HG03135 (cell line): Measurements from ENCODE around the gene FBXL16.

Experiments used
- ATAC-seq: cut with Tn5 transposase; IDR thresholded peaks from one replicate; pipeline ENCODE4 v1.9.1; 2021; ENCODE audit warnings: mild to moderate bottlenecking, moderate library complexity; ENCODE audit not compliant: unreplicated experiment

FBXL16 gene

DNA sequence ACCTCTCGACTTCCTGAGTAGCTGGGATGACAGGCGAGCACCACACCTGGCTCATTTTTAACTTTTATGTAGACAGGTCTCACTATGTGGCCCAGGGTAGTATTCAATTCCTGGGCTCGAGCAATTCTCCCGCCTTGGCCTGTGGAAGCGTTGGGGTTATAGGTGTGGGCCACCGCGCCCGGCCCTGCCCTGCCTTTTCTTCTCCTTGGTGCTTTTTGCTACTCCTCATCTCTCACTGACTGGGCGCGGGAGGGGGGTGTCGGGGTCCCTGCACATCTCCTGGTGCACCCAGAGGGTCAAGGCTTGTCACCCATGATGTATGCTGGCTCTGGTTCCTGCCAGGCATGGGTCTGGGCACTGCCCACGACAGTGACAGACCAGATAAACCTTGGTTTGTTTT, 61.0 kb downstream of the FBXL16 start:
- no peak for ATAC-seq

DNA sequence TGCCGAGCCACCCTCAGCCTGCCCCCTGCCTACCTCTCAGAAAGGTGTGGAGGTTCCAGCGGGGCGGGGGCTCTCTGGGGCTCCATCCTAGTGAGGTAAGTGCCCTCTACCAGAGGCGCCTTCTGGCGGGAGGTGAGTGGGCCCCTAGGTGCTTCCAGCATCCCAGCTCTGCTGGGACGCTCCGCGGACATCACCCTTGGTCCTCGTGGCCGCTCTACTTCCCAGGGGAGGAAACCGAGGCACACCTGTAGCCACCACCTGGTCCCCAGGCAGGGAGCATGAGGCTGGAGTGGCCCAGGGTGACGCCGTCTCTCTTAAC, 62.6 kb downstream of the FBXL16 start:
- ATAC-seq = no peak
